H9 (cell line): Measurements from ENCODE around the gene TBC1D1. TPM values are rescaled to one million over a fixed set of nuclear protein-coding genes. Genes with fewer than 3 reads are reported as not detected.
A peak's percentile ranks its signal among the peaks of the same experiment; 100 is the strongest.

Experiments
- DNase-seq: peaks from one replicate; pipeline ENCODE4 v3.0.0-alpha.2; 2017
- H2AFZ ChIP-seq: one replicate; pipeline ENCODE4 v1.6.1; 2013; ENCODE audit warnings: mild to moderate bottlenecking, low read length, control low read depth, moderate library complexity
- H2AK5ac ChIP-seq: 2 replicates; pipeline ENCODE4 v1.6.1; 2013; ENCODE audit warnings: low read length, control low read depth, mixed read lengths; ENCODE audit not compliant: insufficient read length
- H2BK120ac ChIP-seq: one replicate; pipeline ENCODE4 v1.6.1; 2013; ENCODE audit warnings: low read depth, mild to moderate bottlenecking, low read length, control low read depth, inconsistent platforms; ENCODE audit not compliant: poor library complexity, severe bottlenecking
- H2BK12ac ChIP-seq: 2 replicates; pipeline ENCODE4 v1.6.1; 2013; ENCODE audit warnings: low read length, control low read depth, mixed read lengths, low read depth; ENCODE audit not compliant: insufficient read length
- H2BK15ac ChIP-seq: 2 replicates; pipeline ENCODE4 v1.6.1; 2013; ENCODE audit warnings: low read depth, low read length, control low read depth
- H2BK20ac ChIP-seq: one replicate; pipeline ENCODE4 v1.6.1; 2013; ENCODE audit warnings: low read depth, mild to moderate bottlenecking, low read length, control low read depth, inconsistent platforms; ENCODE audit not compliant: poor library complexity, severe bottlenecking
- H2BK5ac ChIP-seq: 2 replicates; pipeline ENCODE4 v1.6.1; 2013; ENCODE audit warnings: low read length, control low read depth, mixed read lengths; ENCODE audit not compliant: insufficient read length
- H3K14ac ChIP-seq: 2 replicates; pipeline ENCODE4 v1.6.1; 2013; ENCODE audit warnings: low read length, control low read depth; ENCODE audit not compliant: insufficient read depth
- H3K18ac ChIP-seq: 2 replicates; pipeline ENCODE4 v1.6.1; 2013; ENCODE audit warnings: low read depth, mild to moderate bottlenecking, mixed read lengths, low read length, control low read depth; ENCODE audit not compliant: insufficient read length
- H3K23ac ChIP-seq: 2 replicates; pipeline ENCODE4 v1.6.1; 2013; ENCODE audit warnings: low read length, control low read depth, mixed read lengths, low read depth; ENCODE audit not compliant: insufficient read length
- H3K23me2 ChIP-seq: 2 replicates; pipeline ENCODE4 v1.6.1; 2013; ENCODE audit warnings: low read depth, mild to moderate bottlenecking, mixed read lengths, low read length, control low read depth; ENCODE audit not compliant: insufficient read length, poor library complexity, severe bottlenecking
- H3K27ac ChIP-seq: 2 replicates; pipeline ENCODE4 v1.5.1; 2013; ENCODE audit warnings: low read length, control low read depth, mixed read lengths, low read depth; ENCODE audit not compliant: insufficient read length
- H3K27me3 ChIP-seq: 2 replicates; pipeline ENCODE4 v1.6.1; 2013; ENCODE audit warnings: low read length, control low read depth, inconsistent platforms; ENCODE audit not compliant: insufficient read depth
- H3K4ac ChIP-seq: 2 replicates; pipeline ENCODE4 v1.6.1; 2013; ENCODE audit warnings: low read depth, mild to moderate bottlenecking, control low read depth, inconsistent platforms, low read length, moderate library complexity
- H3K4me1 ChIP-seq: 2 replicates; pipeline ENCODE4 v1.6.1; 2013; ENCODE audit warnings: low read length, control low read depth, inconsistent platforms; ENCODE audit not compliant: insufficient read depth
- H3K4me2 ChIP-seq: 2 replicates; pipeline ENCODE4 v1.6.1; 2013; ENCODE audit warnings: low read length, control low read depth, mixed read lengths; ENCODE audit not compliant: insufficient read length, insufficient read depth
- H3K56ac ChIP-seq: 2 replicates; pipeline ENCODE4 v1.6.1; 2013; ENCODE audit warnings: low read depth, mild to moderate bottlenecking, mixed read lengths, low read length, control low read depth; ENCODE audit not compliant: insufficient read length
- H3K79me1 ChIP-seq: 2 replicates; pipeline ENCODE4 v1.6.1; 2013; ENCODE audit warnings: low read depth, mild to moderate bottlenecking, moderate library complexity, low read length, control low read depth, inconsistent platforms; ENCODE audit not compliant: insufficient read depth, poor library complexity, severe bottlenecking
- H3K79me2 ChIP-seq: 2 replicates; pipeline ENCODE4 v1.6.1; 2013; ENCODE audit warnings: low read length, control low read depth, inconsistent platforms; ENCODE audit not compliant: insufficient read depth
- H3K9ac ChIP-seq: 2 replicates; pipeline ENCODE4 v1.6.1; 2013; ENCODE audit warnings: low read length, control low read depth, mixed read lengths; ENCODE audit not compliant: insufficient read length; ENCODE audit errors: extremely low read depth
- H3K9me3 ChIP-seq: one replicate; pipeline ENCODE4 v1.6.1; 2013; ENCODE audit warnings: low read depth, low read length, inconsistent platforms; ENCODE audit not compliant: control insufficient read depth
- H3T11ph ChIP-seq: one replicate; pipeline ENCODE4 v1.6.1; 2013; ENCODE audit warnings: mild to moderate bottlenecking, low read length, control low read depth, inconsistent platforms
- H4K20me1 ChIP-seq: one replicate; pipeline ENCODE4 v1.6.1; 2013; ENCODE audit not compliant: control insufficient read depth, insufficient read length, insufficient read depth
- H4K5ac ChIP-seq: 2 replicates; pipeline ENCODE4 v1.6.1; 2013; ENCODE audit warnings: low read depth, mild to moderate bottlenecking, mixed read lengths, low read length, control low read depth; ENCODE audit not compliant: insufficient read length
- H4K8ac ChIP-seq: replicated peaks from 2 replicates; pipeline ENCODE4 v1.6.1; 2013; ENCODE audit warnings: low read length, control low read depth, mixed read lengths, low read depth; ENCODE audit not compliant: insufficient read length
- H4K91ac ChIP-seq: 2 replicates; pipeline ENCODE4 v1.6.1; 2013; ENCODE audit warnings: low read depth, mild to moderate bottlenecking, moderate library complexity, mixed read lengths, low read length, control low read depth; ENCODE audit not compliant: insufficient read length
- H3K27ac Mint-ChIP-seq, 3 experiments: 2 replicates in 2 of 3; 3 replicates in 1 of 3; pipeline ENCODE4 v1.8.0; 2020 to 2021; ENCODE audit warnings: mixed read lengths in 3 of 3, mild to moderate bottlenecking in 1 of 3, moderate library complexity in 1 of 3
- H3K27me3 Mint-ChIP-seq: 2 replicates; pipeline ENCODE4 v1.8.0; 2021; ENCODE audit warnings: low read depth, mild to moderate bottlenecking, moderate library complexity, mixed read lengths
- H3K36me3 Mint-ChIP-seq, 3 experiments: 2 replicates in 2 of 3; 3 replicates in 1 of 3; pipeline ENCODE4 v1.8.0; 2020 to 2021; ENCODE audit warnings: low read depth in 3 of 3, mixed read lengths in 3 of 3; ENCODE audit not compliant: insufficient read depth in 1 of 3
- H3K4me1 Mint-ChIP-seq, 2 experiments: 2 replicates each; pipeline ENCODE4 v1.8.0; 2020; ENCODE audit warnings: mixed read lengths in 2 of 2
- H3K4me3 Mint-ChIP-seq, 2 experiments: 2 replicates in 1 of 2; 3 replicates in 1 of 2; pipeline ENCODE4 v1.8.0; 2020 to 2021; ENCODE audit warnings: mild to moderate bottlenecking in 2 of 2, mixed read lengths in 2 of 2, moderate library complexity in 1 of 2
- H3K9me3 Mint-ChIP-seq, 2 experiments: 2 replicates in 1 of 2; 3 replicates in 1 of 2; pipeline ENCODE4 v1.8.0; 2020; ENCODE audit warnings: mild to moderate bottlenecking in 2 of 2, mixed read lengths in 2 of 2, moderate library complexity in 1 of 2
- CTCF ChIP-seq: fragments of 200-600 bp; sonication (generic); conservative IDR thresholded peaks from 3 replicates; pipeline ENCODE4 v1.8.0; 2021; ENCODE audit warnings: antibody characterized with exemption, mild to moderate bottlenecking
- WGBS: extraction: QIAGEN DNeasy Blood & Tissue Kit; methylation state at CpG from one replicate; pipeline ENCODE4 v1.1.7; 2013; ENCODE audit warnings: missing lambda C conversion rate, low lambda C conversion rate, mixed read lengths; ENCODE audit not compliant: insufficient read length; ENCODE audit errors: extremely low coverage; 5-methylcytosine and 5-hydroxymethylcytosine counted together
- total RNA-seq: library from RNA; stranded (reverse); gene quantifications from 2 replicates; pipeline ENCODE4 v1.2.1, GENCODE V29; 2021

TBC1D1 gene
- total RNA-seq, 1 experiment from 2014 or later: 109 TPM

- Histone ChIP-seq H2BK20ac (no peak overlapping the region), H3K23me2 (no peaks in the 10 kb centered on the region), H3K79me1 (no peaks in the 10 kb centered on the region), H3K4me1 (no peaks in the 10 kb centered on the region), H2BK120ac (no peak overlapping the region), H2AFZ (no peak overlapping the region), H3K27ac (no peak overlapping the region), H4K5ac (no peak overlapping the region), H4K91ac (no peak overlapping the region), H4K20me1 (no peaks in the 10 kb centered on the region), H3K14ac (no peak overlapping the region), H3K9ac (no peak overlapping the region), H3K23ac (no peak overlapping the region), H3K9me3 (peaks cover 5% of the 10 kb centered on the region), H3K4ac (no peak overlapping the region), H2BK12ac (no peak overlapping the region), H2BK15ac (no peak overlapping the region), H2BK5ac (no peak overlapping the region), H3K56ac (no peak overlapping the region), H3K4me2 (no peak overlapping the region), H3K27me3 (no peaks in the 10 kb centered on the region), H3K79me2 (no peaks in the 10 kb centered on the region), H2AK5ac (no peak overlapping the region), H3T11ph (no peak overlapping the region), H3K18ac (no peak overlapping the region), H4K8ac (no peak overlapping the region)
- Mint-ChIP-seq H3K4me1 (peaks cover 9 to 10% of the 10 kb centered on the region in 2 experiments), H3K9me3 (peaks cover 21 to 42% of the 10 kb centered on the region in 2 experiments), H3K27me3 (no peaks in the 10 kb centered on the region), H3K27ac (peak overlapping the region in 1 of 3 experiments; percentile 34; a peak in 1 of 7 replicates), H3K36me3 (peaks cover 11 to 30% (median 14%) of the 10 kb centered on the region in 3 experiments; a peak in 5 of 7 replicates), H3K4me3 (no peak overlapping the region)
- TF ChIP-seq CTCF: no peak
- DNase-seq: no peak
- WGBS: no CpG with 5 or more reads among the region's 40 CpGs
Observed at GRCh38 chr4:38182334-38182998, 291.6 kb downstream of the TBC1D1 start.
